ENCODE results near the gene GRID2IP.

GRID2IP gene

GRCh38 chr7:6496842-6497636 is 54.2 kb downstream of the GRID2IP start:
- CTCF ChIA-PET: no interaction called here
- TF ChIP-seq CTBP1 (IDR thresholded peaks at IDR 0.05; ENCODE audit: borderline replicate concordance): no peak
- DNase-seq (ENCODE audit: extremely low spot score): no peak
- POLR2A ChIA-PET: no interaction called here

- no peak for DNase-seq (ENCODE audit: extremely low spot score)
- TF ChIP-seq TARDBP (IDR thresholded peaks at IDR 0.05) (no peak), FOXA1 (IDR thresholded peaks at IDR 0.05) (no peak), SP1 (IDR thresholded peaks at IDR 0.05) (no peak), CTBP1 (IDR thresholded peaks at IDR 0.05; ENCODE audit: borderline replicate concordance) (no peak), SUZ12 (IDR thresholded peaks at IDR 0.05) (no peak), ELF4 (IDR thresholded peaks at IDR 0.05) (no peak), LEF1 (IDR thresholded peaks at IDR 0.05; ENCODE audit: borderline replicate concordance) (no peak)
- ChIA-PET CTCF (no interaction called here), POLR2A (no interaction called here)
These were observed 55.5 kb downstream of the GRID2IP start for GRCh38 chr7:6495597-6496262.

GRCh38 chr7:6494365-6494764 is 56.9 kb downstream of the GRID2IP start:
- ChIA-PET POLR2A (no interaction called here), CTCF (no interaction called here)
- TF ChIP-seq BHLHE40 (IDR thresholded peaks at IDR 0.05; ENCODE audit: borderline replicate concordance) (no peak), ARNT (IDR thresholded peaks at IDR 0.05) (no peak), ZNF384 (IDR thresholded peaks at IDR 0.05) (no peak), PKNOX1 (IDR thresholded peaks at IDR 0.05) (no peak), SUZ12 (IDR thresholded peaks at IDR 0.05) (no peak), ELF4 (IDR thresholded peaks at IDR 0.05) (no peak), TARDBP (IDR thresholded peaks at IDR 0.05) (no peak), NFRKB (IDR thresholded peaks at IDR 0.05) (no peak), L3MBTL2 (conservative IDR thresholded peaks at IDR 0.05) (no peak), SP1 (IDR thresholded peaks at IDR 0.05) (no peak), LEF1 (IDR thresholded peaks at IDR 0.05; ENCODE audit: borderline replicate concordance) (no peak), HDGF (IDR thresholded peaks at IDR 0.05; ENCODE audit: borderline replicate concordance) (no peak)
- DNase-seq (ENCODE audit: extremely low spot score): no peak

DNA sequence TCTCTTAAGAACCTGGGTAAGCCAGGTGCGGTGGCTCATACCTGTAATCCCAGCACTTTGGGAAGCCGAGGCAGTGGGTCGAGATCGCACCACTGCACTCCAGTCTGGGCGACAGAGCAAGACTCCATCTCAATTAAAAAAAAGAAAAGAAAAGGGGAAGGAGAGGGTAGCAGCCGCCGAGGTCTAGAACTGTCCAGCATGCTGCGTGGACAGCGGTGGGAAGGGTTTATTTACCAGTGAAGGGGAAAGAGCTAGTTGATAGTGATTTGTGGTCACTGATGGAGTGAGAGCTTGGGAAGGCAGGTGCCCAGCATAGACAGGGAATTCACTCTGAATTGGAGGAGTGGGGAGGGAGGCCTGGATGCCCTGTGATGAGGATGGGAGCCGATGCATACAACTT is 60.1 kb downstream of the GRID2IP start:
- ChIA-PET POLR2A (no interaction called here), CTCF (no interaction called here)
- no peak for TF ChIP-seq BHLHE40 (IDR thresholded peaks at IDR 0.05; ENCODE audit: borderline replicate concordance)
- TF ChIP-seq SUZ12 (IDR thresholded peaks at IDR 0.05): no peak
- TF ChIP-seq FOXA1 (IDR thresholded peaks at IDR 0.05): no peak
- no peak for TF ChIP-seq FOXK2 (IDR thresholded peaks at IDR 0.05)
- TF ChIP-seq LEF1 (IDR thresholded peaks at IDR 0.05; ENCODE audit: borderline replicate concordance): no peak
- no peak for TF ChIP-seq NFRKB (IDR thresholded peaks at IDR 0.05)
- TF ChIP-seq ARNT (IDR thresholded peaks at IDR 0.05): no peak
- no peak for TF ChIP-seq SP1 (IDR thresholded peaks at IDR 0.05)
- no peak for TF ChIP-seq HDGF (IDR thresholded peaks at IDR 0.05; ENCODE audit: borderline replicate concordance)

DNA sequence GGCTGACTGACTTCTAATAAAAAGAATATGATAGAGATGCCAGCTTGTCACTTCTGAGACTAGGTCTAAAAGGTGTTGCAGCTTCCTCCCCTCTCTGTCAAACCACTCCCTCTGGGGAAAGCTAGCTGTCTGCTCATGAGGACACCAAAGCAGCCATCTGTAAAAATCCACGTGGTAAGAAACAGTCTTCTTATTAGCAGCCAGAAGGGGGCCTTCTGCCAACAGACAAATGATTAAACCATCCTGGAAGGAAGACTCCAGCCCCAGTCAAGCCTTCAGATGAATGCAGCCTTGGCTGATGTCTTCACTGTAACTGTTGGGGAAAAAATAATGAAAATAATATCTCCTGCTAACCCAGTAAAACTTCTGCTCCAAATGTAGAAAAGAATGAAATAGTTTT is 61.6 kb downstream of the GRID2IP start:
- DNase-seq (ENCODE audit: extremely low spot score): no peak
- POLR2A ChIA-PET: no interaction called here
- CTCF ChIA-PET: no interaction called here
- no peak for TF ChIP-seq HDGF (IDR thresholded peaks at IDR 0.05; ENCODE audit: borderline replicate concordance)
- TF ChIP-seq FOXM1 (IDR thresholded peaks at IDR 0.05; ENCODE audit: borderline replicate concordance): no peak
- no peak for TF ChIP-seq SP1 (IDR thresholded peaks at IDR 0.05)
- TF ChIP-seq ELF4 (IDR thresholded peaks at IDR 0.05): no peak
- TF ChIP-seq LEF1 (IDR thresholded peaks at IDR 0.05; ENCODE audit: borderline replicate concordance): no peak
- no peak for TF ChIP-seq FOXK2 (IDR thresholded peaks at IDR 0.05)
- TF ChIP-seq ARNT (IDR thresholded peaks at IDR 0.05): no peak
- no peak for TF ChIP-seq CTBP1 (IDR thresholded peaks at IDR 0.05; ENCODE audit: borderline replicate concordance)
- no peak for TF ChIP-seq SUZ12 (IDR thresholded peaks at IDR 0.05)
- TF ChIP-seq PKNOX1 (IDR thresholded peaks at IDR 0.05): no peak
- no peak for TF ChIP-seq TARDBP (IDR thresholded peaks at IDR 0.05)
- no peak for TF ChIP-seq FOXA1 (IDR thresholded peaks at IDR 0.05)
- TF ChIP-seq NFRKB (IDR thresholded peaks at IDR 0.05): no peak
- no peak for TF ChIP-seq BHLHE40 (IDR thresholded peaks at IDR 0.05; ENCODE audit: borderline replicate concordance)
- no peak for TF ChIP-seq ZNF384 (IDR thresholded peaks at IDR 0.05)
- TF ChIP-seq L3MBTL2 (conservative IDR thresholded peaks at IDR 0.05): no peak

More for the DNA sequence above, 60.1 kb downstream of the GRID2IP start:
- DNase-seq (ENCODE audit: extremely low spot score): no peak

DNA sequence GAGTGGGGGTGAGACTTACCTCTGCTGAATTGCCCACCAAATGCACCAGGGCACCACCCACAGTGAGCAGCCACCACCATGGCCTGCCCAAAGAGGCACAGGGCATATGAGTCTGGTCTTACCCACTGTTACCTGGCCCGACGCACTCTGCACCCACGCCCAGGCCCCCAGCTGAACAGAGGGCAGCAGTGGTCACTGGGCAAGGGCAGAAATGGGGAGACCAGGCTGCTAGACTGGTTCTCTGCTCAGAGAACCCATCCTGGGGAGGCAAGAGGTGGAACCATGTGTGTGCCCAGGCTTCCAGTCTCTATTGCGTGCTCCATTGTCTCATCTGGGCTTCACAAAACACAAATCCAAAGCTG is 64.1 kb downstream of the GRID2IP start:
- no peak for TF ChIP-seq ELF4 (IDR thresholded peaks at IDR 0.05)
- TF ChIP-seq HDGF (IDR thresholded peaks at IDR 0.05; ENCODE audit: borderline replicate concordance): no peak
- no peak for TF ChIP-seq PKNOX1 (IDR thresholded peaks at IDR 0.05)
- TF ChIP-seq SUZ12 (IDR thresholded peaks at IDR 0.05): no peak
- no peak for TF ChIP-seq FOXK2 (IDR thresholded peaks at IDR 0.05)
- TF ChIP-seq L3MBTL2 (conservative IDR thresholded peaks at IDR 0.05): no peak
- TF ChIP-seq BHLHE40 (IDR thresholded peaks at IDR 0.05; ENCODE audit: borderline replicate concordance): no peak
- TF ChIP-seq ZNF384 (IDR thresholded peaks at IDR 0.05): no peak
- TF ChIP-seq LEF1 (IDR thresholded peaks at IDR 0.05; ENCODE audit: borderline replicate concordance): no peak
- TF ChIP-seq NFRKB (IDR thresholded peaks at IDR 0.05): no peak
- no peak for TF ChIP-seq ARNT (IDR thresholded peaks at IDR 0.05)
- CTCF ChIA-PET: no interaction called here
- DNase-seq (ENCODE audit: extremely low spot score): no peak
- POLR2A ChIA-PET: no interaction called here

Data from HEK293T (cell line).